Cortex of kidney (tissue), 1 donor: ENCODE results near the gene FCGR3B.
"Not testable (repeated sequence)": the region's sequence is repeated elsewhere in the genome, so short reads cannot be mapped to it uniquely, and the experiment has no call there.

Experiments used
- DNase-seq: peaks from one replicate; lab custom pipeline; 2025; lab: John Stamatoyannopoulos, UW

The FCGR3B gene

DNA sequence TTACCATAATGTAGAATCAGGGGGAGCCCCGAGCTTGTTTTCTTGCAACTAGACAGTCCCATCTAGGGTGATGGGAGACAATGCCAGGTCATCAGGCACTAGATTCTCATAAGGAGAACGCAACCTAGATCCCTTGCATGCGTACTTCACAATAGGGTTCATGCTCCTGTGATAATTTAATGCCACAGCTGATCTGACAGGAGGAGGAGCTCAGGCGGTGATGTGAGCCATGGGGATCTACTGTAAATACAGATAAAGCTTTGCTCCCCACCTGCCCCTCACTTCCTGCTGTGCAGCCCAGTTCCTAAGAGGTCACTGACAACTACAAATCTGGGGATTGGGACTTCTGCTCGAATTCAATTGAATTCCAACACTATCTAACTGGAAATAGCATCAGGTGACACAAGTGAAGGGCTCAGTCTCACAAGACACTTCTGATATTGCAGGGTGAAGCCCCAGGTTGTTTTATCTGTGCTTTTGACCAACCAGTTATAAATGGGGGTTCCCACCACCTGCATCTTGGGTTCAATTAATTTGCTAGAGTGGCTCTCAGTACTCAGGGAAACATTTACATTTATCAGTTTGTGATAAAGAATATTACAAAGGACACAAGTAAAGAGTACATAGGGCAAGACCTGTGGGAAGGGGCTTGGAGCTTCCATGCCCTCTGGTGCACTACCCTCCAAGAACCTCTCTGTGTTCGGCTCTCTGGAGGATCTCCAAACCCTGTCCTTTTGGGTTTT is 7.4 kb upstream of the FCGR3B start:
- DNase-seq, result not testable (repeated sequence)

DNA sequence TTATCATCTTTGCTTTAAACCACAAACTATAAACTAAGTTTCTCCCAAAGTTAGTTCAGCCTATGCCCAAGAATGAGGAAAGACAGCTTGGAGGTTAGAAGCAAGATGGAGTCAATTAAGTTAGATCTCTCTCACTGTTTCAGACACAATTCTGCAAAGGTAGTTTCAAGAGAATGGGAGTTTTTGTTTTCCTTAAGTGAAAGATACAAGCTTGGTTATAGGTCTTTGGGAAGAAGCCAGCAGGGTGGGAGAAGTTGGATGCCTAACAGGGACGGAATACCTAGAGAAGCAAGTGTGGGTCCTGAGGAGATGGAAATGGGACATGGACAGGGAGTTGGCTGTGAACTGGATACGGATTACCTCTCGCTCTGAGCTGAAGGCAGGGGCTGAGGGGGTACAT is 6.0 kb upstream of the FCGR3B start:
- DNase-seq, result not testable (repeated sequence)

DNA sequence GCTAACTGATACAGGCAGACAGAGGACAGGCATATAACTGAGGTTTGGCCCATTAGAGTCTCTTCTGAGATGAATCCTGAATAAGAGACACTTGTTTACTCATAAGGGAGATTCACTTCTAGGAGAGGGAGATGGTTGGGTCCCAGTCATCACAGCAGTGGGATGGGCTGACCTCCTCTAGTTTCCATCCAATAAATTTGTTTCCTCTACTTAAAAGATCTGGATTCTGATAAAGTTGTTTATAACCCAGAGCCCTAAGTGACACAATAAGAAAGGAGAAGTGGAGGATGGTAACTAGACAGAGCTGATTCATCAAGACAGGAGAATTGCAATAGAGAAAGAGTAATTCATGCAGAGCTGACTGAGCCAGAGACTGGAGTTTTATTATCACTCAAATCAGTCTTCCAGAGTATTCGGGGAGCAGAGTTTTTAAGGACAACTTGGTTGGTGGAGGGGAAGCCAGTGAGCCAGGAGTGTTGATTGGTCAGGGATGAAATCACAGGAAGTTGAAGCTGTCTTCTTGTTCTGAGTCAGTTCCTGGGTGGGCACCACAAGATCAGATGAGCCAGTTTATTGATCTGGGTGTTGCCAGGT is 5.3 kb upstream of the FCGR3B start:
- not testable (repeated sequence) for DNase-seq

DNA sequence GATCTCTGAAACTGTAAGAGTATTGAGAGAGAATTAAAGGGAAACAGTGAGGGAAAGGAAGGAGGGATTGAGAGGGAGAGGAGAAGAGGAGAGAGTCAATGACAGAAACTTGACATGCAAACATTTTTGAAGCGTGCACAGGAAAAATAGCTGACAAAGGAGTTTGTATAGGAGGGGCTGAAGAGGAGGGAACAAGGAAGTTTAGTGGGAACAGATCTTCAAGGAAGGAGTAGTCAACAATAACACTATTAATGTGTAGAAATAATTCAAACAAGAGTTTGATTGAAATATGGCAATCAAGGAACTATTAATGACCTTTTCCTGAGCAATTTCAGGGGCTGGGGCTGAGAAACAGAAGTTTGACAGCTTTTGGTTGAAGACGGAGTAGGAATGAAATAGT is 4.0 kb upstream of the FCGR3B start:
- DNase-seq, result not testable (repeated sequence)

DNA sequence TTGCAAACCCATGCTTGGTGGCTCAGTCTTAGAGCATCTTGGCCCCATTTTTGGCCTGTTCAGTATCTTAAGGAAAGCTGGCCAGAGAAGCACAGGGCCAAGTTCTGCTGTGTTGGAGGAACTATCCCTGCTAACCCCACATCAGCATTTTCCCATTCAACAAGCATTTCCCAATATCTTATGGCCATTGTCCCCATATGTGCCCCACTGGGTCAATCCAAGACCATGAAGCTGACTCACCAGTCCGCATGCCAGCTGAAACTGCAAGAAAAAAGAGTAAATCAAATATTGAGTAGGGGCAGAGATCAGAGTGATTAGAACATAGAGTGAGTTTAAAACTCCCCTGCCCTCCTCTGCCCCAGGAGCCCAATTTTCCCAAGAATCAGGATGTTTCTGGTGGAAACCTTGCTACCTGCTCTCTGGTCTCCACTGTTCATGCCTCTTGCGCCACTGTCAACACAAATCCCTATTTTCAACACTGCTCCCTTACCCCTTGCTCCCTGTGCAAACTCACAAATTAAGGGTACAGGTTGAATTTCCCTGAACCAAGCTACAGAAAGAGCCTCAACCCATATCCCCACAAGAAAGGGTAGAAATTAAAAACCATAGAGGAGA is 741 bp downstream of the FCGR3B start:
- not testable (repeated sequence) for DNase-seq

DNA sequence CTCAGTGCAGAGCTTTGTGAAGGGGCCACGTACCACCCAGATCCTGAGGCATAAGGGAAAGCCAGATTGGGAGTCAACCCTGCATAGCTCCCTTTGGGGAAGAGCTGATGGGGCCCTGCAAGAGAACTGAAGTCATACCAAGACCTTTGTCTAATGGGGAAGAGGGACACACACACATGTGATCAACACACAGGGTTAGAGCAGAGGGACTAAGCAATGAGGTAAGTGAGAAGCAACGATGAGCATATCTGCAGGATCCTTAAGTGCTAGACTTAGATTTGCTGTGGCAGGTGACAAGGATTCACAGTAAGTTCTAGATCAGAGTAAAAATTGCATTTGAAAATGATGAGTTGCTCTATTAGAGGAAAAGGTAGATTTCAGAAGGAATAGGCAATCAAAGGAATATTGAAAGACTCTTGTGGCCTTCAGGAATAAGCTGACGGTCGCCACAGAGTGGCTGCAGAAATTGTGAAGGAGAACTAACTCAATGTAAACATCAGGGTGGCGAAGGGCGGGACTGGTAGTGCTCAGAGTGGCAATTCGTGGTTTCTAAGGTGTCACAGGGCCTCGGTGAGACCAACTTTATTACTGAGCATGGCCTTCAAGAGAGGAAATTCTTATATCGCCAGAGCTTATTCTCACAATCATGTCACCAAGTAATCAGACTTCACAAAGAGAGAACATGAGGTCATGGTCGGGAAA is 4.4 kb downstream of the FCGR3B start:
- DNase-seq, result not testable (repeated sequence)

DNA sequence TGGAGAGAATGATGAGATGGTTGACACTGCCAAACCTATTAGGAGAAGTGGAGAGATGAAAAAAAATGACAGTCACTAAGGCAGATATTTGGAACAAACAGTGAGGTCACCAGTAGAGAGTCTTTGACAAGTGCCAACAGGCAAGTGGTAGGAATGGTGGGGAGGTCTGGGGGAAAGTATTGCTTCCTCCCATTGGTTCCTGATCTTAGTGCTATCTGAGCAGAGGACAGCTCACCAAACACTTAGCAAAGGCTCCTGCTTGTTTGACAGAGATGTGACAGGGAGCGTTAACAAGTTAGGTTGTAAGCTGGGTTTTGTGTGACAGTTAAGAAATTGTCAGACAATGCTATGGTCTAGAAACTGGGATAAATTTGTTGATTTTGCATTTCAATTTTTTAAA is 6.4 kb downstream of the FCGR3B start:
- not testable (repeated sequence) for DNase-seq

DNA sequence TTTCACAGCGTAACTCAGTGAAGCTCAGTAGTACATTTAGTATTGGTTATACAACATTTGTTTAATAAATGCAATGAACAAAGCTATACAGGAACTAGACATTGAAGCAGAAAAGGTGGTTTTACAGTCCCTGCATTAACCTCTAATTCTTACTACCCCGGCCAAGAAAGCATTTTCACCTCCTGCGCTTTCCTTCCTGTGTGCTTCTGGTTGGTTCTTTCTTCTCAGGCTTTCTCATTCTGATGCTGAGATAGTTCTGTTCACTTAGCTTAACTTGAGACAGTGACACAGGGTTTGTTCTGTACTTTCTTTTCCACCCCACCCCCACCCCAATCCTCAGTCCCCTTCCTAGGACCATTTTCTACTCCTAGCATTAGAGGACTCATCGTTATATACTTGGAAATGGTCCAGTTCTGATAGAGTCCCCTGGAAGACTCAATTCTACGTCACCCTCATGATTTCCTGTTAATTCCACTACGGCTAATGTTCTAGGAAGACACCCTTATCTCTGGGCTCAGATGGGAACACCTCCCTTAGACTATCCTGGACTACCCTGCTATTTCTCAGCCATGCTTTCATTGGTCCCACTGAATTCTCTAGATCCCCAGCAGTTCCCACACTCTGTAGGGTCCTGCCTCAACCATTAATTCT is 7.5 kb downstream of the FCGR3B start:
- DNase-seq, result not testable (repeated sequence)

DNA sequence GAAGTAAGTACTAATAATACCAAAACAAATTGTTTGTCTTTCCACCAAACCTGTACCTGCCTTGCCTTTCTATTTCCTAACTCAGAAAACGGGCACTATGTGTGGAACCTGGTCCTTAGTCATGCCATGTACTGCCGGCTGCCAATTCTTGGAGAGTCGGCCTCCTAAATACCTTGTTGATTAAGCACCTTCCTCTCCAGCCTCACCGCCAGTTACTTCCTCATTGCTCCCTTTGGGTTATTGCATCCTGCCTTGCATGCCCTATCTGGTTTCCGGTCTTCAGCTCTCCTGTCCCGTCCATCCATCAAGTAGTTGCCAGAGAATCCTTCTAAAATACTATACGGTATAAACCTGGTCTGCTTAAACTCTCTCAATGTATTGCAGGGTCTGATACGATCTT is 8.9 kb downstream of the FCGR3B start:
- DNase-seq, result not testable (repeated sequence)

DNA sequence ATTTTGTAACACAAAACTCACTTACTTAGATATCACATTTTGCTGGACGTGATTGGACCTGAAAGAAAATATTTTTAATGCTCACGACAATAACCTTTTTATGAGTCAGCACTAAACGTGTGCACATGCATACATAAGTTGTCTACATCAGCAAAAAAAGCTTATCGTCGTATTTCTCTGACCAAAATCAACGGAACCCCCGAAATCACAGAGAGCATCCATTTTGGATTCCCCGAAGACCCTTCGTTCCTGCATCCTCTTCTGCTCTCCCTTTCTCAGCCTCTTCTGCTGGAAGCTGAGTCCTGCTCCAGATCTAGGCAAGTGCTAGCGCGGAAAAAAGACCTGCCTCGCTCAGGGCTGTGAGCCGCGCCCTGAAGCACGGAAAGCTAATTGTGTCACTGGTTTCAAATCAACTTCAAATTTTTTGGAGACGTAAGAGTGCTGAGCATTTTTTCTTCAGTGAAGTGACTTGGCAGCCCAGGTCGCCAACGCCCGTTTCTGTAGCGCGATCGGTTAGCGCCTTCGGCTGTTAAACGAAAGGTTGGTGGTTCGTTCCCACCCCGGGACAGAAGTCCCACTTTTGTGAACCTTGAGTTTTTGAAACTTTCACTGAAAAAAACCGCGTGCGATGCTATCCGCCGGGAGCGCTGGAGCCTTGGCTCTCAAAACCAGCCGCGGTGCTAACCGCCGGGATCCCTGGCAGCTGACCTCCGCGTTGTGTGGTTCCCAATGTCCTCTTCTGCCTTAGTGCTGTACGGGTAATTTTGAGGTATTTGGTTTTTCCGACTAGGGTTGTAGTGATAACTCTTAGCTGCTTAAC is 9.6 kb downstream of the FCGR3B start:
- not testable (repeated sequence) for DNase-seq

DNA sequence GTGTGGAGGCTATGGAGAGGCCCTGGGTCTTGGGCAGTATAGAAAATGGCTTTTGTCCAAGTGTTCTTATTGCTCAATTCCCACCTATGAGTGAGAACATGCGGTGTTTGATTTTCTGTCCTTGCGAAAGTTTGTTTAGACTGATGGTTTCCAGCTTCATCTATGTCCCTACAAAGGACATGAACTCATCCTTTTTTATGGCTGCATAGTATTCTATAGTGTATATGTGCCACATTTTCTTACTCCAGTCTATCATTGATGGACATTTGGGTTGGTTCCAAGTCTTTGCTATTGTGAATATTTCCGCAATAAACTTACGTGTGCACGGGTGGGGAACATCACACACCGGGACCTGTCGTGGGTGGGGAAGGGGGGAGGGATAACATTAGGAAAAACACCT is 10.6 kb downstream of the FCGR3B start:
- not testable (repeated sequence) for DNase-seq

DNA sequence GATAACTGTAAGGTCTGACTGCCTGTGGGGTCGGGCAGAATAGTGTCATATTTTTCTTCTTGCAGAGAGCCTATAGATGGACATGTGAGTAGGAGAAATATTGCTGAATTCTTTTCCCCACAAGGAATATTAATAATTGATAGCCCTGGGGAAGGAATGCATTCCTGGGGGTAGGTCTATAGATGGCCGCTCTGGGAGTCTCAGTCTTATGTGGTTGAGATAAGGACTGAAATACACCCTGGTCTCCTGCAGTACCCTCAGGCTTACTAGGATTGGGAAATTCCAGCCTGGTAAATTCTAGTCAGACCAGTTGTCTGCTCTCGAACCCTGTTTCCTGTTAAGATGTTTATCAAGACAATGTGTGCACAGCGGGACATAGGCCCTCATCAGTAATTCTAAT is 12.5 kb downstream of the FCGR3B start:
- DNase-seq, result not testable (repeated sequence)

DNA sequence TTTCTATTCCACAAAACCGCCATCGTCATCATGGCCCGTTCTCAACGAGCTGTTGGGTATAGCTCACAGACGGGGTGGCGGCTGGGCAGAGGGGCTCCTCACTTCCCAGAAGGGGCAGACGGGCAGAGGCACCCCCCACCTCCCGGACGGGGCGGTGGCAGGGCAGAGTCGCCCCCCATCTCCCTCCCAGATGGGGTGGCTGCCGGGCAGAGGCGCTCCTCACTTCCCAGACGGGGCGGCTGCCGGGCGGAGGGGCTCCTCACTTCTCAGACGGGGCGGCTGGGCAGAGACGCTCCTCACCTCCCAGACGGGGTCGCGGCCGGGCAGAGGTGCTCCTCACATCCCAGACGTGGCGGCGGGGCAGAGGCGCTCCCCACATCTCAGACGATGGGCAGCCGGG is 14.6 kb downstream of the FCGR3B start:
- DNase-seq, result not testable (repeated sequence)

DNA sequence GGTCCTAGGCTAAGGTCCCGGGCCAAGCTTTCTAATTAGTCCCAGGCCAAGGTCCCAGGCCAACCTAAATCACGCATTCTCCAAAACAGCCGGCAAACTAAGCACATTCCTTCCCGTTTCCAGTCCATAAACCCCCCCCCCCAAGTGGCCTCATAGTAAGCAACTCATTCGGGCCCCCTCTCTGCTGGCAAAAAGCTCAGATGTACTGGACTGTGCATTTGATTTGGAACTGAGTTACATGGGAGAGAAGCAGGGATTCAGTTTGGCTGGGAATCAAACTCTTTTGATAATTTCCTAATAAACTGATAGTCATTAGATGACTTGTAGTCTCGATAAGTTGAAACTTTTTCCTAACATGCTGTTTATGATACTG is 17.8 kb downstream of the FCGR3B start:
- not testable (repeated sequence) for DNase-seq

DNA sequence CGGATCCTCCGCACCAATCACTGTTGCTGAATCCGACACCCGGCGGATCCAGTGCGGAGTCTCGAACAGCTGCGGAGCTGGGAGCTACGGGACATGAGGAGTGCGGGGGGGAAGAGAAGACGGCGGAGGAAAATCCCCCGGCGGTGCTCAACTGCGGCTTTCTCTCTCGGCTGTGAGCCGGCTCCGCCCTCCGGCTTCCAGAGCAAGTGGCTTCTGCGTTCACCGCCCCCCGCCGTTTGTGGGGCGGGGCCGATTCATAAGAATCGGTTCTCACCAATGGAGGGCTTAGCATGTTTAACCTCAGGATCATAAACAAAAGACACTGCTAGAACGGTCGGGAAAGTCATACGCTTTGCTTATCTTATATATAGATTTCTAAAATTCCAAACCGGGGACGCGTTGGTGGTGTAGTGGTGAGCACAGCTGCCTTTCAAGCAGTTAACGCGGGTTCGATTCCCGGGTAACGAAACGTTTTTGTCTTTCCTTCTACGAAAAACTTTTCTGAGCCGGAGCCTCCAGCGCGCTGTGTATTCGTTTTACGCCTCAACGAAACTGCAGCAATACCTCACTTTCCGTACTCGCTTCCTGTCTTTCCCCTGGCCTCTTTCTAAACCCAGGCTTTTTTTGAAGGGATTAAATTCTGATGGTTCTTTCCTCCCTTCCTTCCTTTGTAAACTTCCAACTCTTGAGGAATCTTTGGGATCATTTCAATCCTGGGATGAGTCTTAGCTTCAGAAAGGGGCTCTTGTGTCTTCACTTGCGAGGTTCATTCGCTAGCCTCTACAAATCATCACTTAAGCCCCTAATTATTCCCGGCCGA is 18.4 kb downstream of the FCGR3B start:
- peak; percentile 46 for DNase-seq

DNA sequence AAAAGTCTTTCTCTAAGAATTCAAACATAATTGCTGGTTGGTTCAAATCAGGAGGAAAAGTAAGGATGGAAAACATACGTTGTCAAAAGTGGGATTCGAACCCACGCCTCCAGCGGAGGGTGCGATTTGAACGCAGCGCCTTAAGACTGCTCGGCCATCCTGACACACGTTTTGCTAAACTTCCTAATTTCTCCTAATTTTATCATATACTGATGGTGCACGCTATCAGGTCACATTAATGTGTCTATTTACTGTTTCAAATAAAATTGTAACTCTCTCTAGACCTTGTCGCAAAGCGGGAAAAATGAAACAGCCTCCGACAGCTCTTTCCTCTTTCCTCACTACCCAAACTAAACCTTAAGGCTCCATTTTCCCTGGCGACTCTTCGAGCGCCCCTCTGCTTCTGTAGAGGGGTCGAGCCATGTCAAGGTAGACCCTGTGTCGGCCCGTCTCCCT is 19.1 kb downstream of the FCGR3B start:
- DNase-seq, result not testable (repeated sequence)

DNA sequence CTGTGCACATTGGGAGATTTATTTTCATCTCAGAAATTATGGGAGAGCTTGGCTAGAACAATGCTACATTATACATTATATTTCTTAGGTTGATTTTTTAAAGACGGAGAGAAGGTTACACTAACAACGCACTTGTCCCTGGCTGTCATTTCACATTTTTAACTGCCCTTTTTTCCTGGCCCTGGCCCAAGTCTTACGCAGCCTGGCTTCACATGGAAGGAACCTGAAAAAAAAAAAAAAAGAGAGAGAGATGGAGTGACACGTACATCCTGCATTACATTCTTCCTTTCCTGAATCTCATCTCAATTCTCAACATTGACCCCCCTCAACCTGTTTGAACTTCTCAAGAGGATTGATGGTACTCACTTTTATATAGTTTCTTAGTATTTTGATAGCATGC is 20.8 kb downstream of the FCGR3B start:
- not testable (repeated sequence) for DNase-seq

DNA sequence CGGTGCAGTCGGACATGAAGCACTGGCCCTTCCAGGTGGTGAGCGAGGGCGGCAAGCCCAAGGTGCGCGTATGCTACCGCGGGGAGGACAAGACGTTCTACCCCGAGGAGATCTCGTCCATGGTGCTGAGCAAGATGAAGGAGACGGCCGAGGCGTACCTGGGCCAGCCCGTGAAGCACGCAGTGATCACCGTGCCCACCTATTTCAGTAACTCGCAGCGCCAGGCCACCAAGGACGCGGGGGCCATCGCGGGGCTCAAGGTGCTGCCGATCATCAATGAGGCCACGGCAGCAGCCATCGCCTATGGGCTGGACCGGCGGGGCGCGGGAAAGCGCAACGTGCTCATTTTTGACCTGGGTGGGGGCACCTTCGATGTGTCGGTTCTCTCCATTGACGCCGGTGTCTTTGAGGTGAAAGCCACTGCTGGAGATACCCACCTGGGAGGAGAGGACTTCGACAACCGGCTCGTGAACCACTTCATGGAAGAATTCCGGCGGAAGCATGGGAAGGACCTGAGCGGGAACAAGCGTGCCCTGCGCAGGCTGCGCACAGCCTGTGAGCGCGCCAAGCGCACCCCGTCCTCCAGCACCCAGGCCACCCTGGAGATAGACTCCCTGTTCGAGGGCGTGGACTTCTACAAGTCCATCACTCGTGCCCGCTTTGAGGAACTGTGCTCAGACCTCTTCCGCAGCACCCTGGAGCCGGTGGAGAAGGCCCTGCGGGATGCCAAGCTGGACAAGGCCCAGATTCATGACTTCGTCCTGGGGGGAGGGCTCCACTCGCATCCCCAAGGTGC is 24.2 kb downstream of the FCGR3B start:
- DNase-seq, result not testable (repeated sequence)
